ENCODE measurements around the gene SLC13A5.

- no peak for TF ChIP-seq CTCF (IDR thresholded peaks at IDR 0.05)
- no peak for TF ChIP-seq POLR2A (IDR thresholded peaks at IDR 0.05)
These were observed 35.4 kb upstream of the SLC13A5 start for GRCh38 chr17:6748617-6749016.
